Cardiac fibroblast (primary cell): ENCODE results near the gene NUDT4.
"Not testable (repeated sequence)": the region's sequence is repeated elsewhere in the genome, so short reads cannot be mapped to it uniquely, and the experiment has no call there.

Experiments
- DNase-seq, 2 donors: peaks; one replicate each; pipeline versions ENCODE4 v3.0.0 to v3.0.0-alpha.2; 2010; ENCODE audit warnings: low read depth in 2 of 2
- H3K4me3 ChIP-seq, 2 donors: replicated peaks in 1 of 2; 1 replicate in 1 of 2; 2 replicates in 1 of 2; pipeline ENCODE4 v1.5.1; 2011; ENCODE audit warnings: low read depth in 2 of 2, low read length in 2 of 2, mild to moderate bottlenecking in 2 of 2, moderate library complexity in 1 of 2
- CTCF ChIP-seq: IDR thresholded peaks from one replicate; pipeline ENCODE4 v1.5.1; 2011; ENCODE audit warnings: low read depth, mild to moderate bottlenecking, low read length, inconsistent platforms

The NUDT4 gene

DNA sequence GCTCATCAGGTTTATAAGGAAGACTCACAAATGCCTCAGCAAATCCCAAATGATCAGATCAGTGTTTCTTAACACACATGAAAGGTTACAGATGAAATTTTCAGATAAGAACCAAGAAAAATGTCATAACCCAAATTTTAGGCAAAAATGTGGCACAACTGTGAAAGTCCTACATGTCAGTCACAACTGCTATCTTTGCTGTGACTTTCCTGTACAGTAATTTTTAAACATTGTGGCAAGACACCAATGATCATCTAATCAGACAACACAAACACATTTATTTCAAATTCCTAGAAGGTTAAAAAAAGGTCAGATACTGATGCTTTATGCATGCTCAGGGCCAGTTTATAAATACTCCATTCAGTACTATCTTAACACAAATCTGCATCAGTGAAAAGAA, 31.1 kb downstream of the NUDT4 start:
- H3K4me3 ChIP-seq, result no peak overlapping the region
- no peak for DNase-seq
- no peak for TF ChIP-seq CTCF

DNA sequence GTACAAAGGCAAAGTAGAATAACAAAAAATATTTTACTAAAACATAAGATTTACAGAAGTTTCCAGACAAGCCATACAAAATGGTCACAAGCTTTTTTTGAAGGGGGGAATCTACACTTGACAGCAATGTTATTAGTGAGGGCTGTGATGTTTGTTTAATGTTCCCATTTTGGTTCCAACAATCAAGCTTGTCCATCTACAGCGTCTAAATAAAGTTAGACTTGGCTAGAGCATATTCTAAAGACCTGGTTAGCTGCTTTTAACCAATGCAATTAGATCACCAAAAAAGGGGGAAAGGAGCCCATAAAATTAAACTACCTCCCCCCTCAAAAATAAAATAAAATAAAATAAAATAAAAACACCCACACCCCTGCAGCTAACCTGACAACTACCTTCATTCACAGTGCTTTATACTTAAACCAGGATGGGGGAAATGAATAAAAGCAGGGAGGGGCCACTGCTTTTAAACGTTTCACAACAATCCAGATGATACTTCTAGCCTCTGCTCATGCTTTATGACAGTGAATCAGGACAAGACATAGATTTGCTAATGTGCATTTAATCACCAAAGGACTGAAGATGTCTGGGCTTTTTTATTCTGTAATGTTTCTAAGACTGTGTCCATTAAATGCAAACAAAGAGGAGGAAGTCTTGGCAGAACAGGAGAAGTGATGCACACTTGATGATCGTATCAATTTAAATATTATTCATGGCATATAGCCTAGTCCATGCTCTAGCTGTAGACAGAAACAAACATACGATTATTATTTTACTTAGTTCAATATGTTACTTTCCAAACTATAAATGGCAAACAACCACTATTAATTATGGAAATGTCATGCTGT, 31.8 kb downstream of the NUDT4 start:
- DNase-seq, result peak in 1 of 2 donors; percentile 49
- H3K4me3 ChIP-seq, result not testable (repeated sequence)

GRCh38 chr12:93411060-93411459, 33.3 kb downstream of the NUDT4 start:
- DNase-seq, result not testable (repeated sequence)

GRCh38 chr12:93412396-93412795, 34.7 kb downstream of the NUDT4 start:
- DNase-seq, H3K4me3 ChIP-seq: not testable (repeated sequence)

More at GRCh38 chr12:93411060-93411459, 33.3 kb downstream of the NUDT4 start:
- H3K4me3 ChIP-seq, result not testable (repeated sequence)

- no peak for DNase-seq
- no peak for TF ChIP-seq CTCF
- H3K4me3 ChIP-seq, result no peak overlapping the region
Measured at GRCh38 chr12:93413064-93413463, 35.3 kb downstream of the NUDT4 start.

- peak; percentile 45 to 79 for DNase-seq
- H3K4me3 ChIP-seq, result no peak overlapping the region
- no peak for TF ChIP-seq CTCF
Measured at GRCh38 chr12:93415723-93416464, 38.2 kb downstream of the NUDT4 start.

GRCh38 chr12:93417967-93418480, 40.3 kb downstream of the NUDT4 start:
- no peak overlapping the region for H3K4me3 ChIP-seq
- no peak for TF ChIP-seq CTCF
- DNase-seq, result no peak

- H3K4me3 ChIP-seq, result no peak overlapping the region
- TF ChIP-seq CTCF, result peak; percentile 42
- peak; percentile 79 to 81 for DNase-seq
Measured at GRCh38 chr12:93419388-93420034, 41.8 kb downstream of the NUDT4 start.
